ENCODE results near the gene EDC4. TPM values are rescaled to one million over a fixed set of nuclear protein-coding genes. Genes with fewer than 3 reads are reported as not detected.
"Not testable (repeated sequence)": the region's sequence is repeated elsewhere in the genome, so short reads cannot be mapped to it uniquely, and the experiment has no call there.

EDC4 gene
- total and polyA plus RNA-seq, 2 donors from 2014 or later, result 44.7 to 56.5 TPM

- no peaks in the 10 kb centered on the region for H3K27me3 ChIP-seq (ENCODE audit: control insufficient read depth, insufficient read depth, low read length)
- intact Hi-C loops (cut with DNase I), result no loop called here
- TF ChIP-seq, protein P1, sequence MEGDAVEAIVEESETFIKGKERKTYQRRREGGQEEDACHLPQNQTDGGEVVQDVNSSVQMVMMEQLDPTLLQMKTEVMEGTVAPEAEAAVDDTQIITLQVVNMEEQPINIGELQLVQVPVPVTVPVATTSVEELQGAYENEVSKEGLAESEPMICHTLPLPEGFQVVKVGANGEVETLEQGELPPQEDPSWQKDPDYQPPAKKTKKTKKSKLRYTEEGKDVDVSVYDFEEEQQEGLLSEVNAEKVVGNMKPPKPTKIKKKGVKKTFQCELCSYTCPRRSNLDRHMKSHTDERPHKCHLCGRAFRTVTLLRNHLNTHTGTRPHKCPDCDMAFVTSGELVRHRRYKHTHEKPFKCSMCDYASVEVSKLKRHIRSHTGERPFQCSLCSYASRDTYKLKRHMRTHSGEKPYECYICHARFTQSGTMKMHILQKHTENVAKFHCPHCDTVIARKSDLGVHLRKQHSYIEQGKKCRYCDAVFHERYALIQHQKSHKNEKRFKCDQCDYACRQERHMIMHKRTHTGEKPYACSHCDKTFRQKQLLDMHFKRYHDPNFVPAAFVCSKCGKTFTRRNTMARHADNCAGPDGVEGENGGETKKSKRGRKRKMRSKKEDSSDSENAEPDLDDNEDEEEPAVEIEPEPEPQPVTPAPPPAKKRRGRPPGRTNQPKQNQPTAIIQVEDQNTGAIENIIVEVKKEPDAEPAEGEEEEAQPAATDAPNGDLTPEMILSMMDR (IDR thresholded peaks at IDR 0.05; ENCODE audit: borderline replicate concordance, extremely low read depth, insufficient read depth), result no peak
- peak overlapping the region; percentile 43 to 81 (median 47) for H3K9ac ChIP-seq (ENCODE audit: low read length in 3 of 3)
- H3K36me3 ChIP-seq (ENCODE audit: control insufficient read depth in 2 of 3, insufficient read depth in 3 of 3, low read length in 3 of 3), result peaks cover 0 to 17% (median 10%) of the 10 kb centered on the region in 3 donors
- H3K27ac ChIP-seq (ENCODE audit: low read depth in 2 of 2, low read length in 2 of 2), result no peak overlapping the region
- peaks cover 0 to 12% (median 3%) of the 10 kb centered on the region in 3 donors for H3K4me1 ChIP-seq (ENCODE audit: control insufficient read depth in 2 of 3, insufficient read depth in 2 of 3, low read depth in 1 of 3, low read length in 3 of 3)
- H3K4me3 ChIP-seq (ENCODE audit: low read length in 3 of 3), result peak overlapping the region; percentile 31 to 87 (median 57)
- FAIRE-seq (no peak), DNase-seq (peak; percentile 94 to 97 (median 96))
- H3K9me3 ChIP-seq (ENCODE audit: control insufficient read depth in 2 of 3, insufficient read depth in 1 of 3, low read length in 3 of 3), result no peaks in the 10 kb centered on the region
Measured at GRCh38 chr16:67833415-67834241, 39.2 kb upstream of the EDC4 start.

DNA sequence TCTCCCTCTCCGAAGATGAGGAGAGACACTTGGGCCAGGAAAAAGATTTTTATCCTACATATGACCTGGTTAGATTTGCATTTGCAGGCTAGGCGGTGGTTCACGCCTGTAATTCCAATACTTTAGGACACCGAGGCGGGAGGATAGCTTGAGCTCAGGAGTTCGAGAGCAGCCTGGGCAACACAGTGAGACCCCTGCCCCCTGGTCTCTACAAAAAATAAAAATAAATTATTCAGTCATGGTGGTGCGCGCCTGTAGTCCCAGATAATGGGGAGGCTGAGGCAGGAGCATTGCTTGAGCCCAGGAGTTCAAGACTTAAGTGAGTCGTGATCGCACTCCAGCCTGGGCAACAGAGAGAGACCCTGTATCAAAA, 38.6 kb upstream of the EDC4 start:
- Histone ChIP-seq H3K4me3 (ENCODE audit: low read length in 3 of 3) (peak overlapping the region; percentile 31 to 87 (median 57)), H3K4me1 (ENCODE audit: control insufficient read depth in 2 of 3, insufficient read depth in 2 of 3, low read depth in 1 of 3, low read length in 3 of 3) (peaks cover 0 to 12% (median 3%) of the 10 kb centered on the region in 3 donors), H3K27me3 (ENCODE audit: control insufficient read depth, insufficient read depth, low read length) (no peaks in the 10 kb centered on the region), H3K9me3 (ENCODE audit: control insufficient read depth in 2 of 3, insufficient read depth in 1 of 3, low read length in 3 of 3) (no peaks in the 10 kb centered on the region), H3K9ac (ENCODE audit: low read length in 3 of 3) (peak overlapping the region in 2 of 3 donors; percentile 43 to 81), H3K27ac (ENCODE audit: low read depth in 2 of 2, low read length in 2 of 2) (no peak overlapping the region), H3K36me3 (ENCODE audit: control insufficient read depth in 2 of 3, insufficient read depth in 3 of 3, low read length in 3 of 3) (peaks cover 0 to 17% (median 10%) of the 10 kb centered on the region in 3 donors)
- DNase-seq, result no peak
- intact Hi-C loops (cut with DNase I), result no loop called here
- TF ChIP-seq, protein P1 (IDR thresholded peaks at IDR 0.05; ENCODE audit: borderline replicate concordance, extremely low read depth, insufficient read depth), result no peak
- no peak for FAIRE-seq

GRCh38 chr16:67837190-67837589, 35.7 kb upstream of the EDC4 start:
- H3K9ac ChIP-seq (ENCODE audit: low read length in 3 of 3); DNase-seq; FAIRE-seq; H3K36me3 ChIP-seq (ENCODE audit: control insufficient read depth in 2 of 3, insufficient read depth in 3 of 3, low read length in 3 of 3); intact Hi-C loops (cut with DNase I); H3K4me3 ChIP-seq (ENCODE audit: low read length in 3 of 3); H3K27ac ChIP-seq (ENCODE audit: low read depth in 2 of 2, low read length in 2 of 2); H3K27me3 ChIP-seq (ENCODE audit: control insufficient read depth, insufficient read depth, low read length); H3K9me3 ChIP-seq (ENCODE audit: control insufficient read depth in 2 of 3, insufficient read depth in 1 of 3, low read length in 3 of 3): not testable (repeated sequence)
- peaks cover 3 to 12% (median 6%) of the 10 kb centered on the region in 3 donors for H3K4me1 ChIP-seq (ENCODE audit: control insufficient read depth in 2 of 3, insufficient read depth in 2 of 3, low read depth in 1 of 3, low read length in 3 of 3)

- Histone ChIP-seq H3K27me3 (ENCODE audit: control insufficient read depth, insufficient read depth, low read length) (no peaks in the 10 kb centered on the region), H3K27ac (ENCODE audit: low read depth in 2 of 2, low read length in 2 of 2) (no peak overlapping the region), H3K36me3 (ENCODE audit: control insufficient read depth in 2 of 3, insufficient read depth in 3 of 3, low read length in 3 of 3) (no peaks in the 10 kb centered on the region), H3K4me1 (ENCODE audit: control insufficient read depth in 2 of 3, insufficient read depth in 2 of 3, low read depth in 1 of 3, low read length in 3 of 3) (peaks cover 3 to 12% (median 6%) of the 10 kb centered on the region in 3 donors), H3K9ac (ENCODE audit: low read length in 3 of 3) (no peak overlapping the region), H3K4me3 (ENCODE audit: low read length in 3 of 3) (no peak overlapping the region), H3K9me3 (ENCODE audit: control insufficient read depth in 2 of 3, insufficient read depth in 1 of 3, low read length in 3 of 3) (no peaks in the 10 kb centered on the region)
- TF ChIP-seq, protein P1 (IDR thresholded peaks at IDR 0.05; ENCODE audit: borderline replicate concordance, extremely low read depth, insufficient read depth), result no peak
- DNase-seq (no peak), FAIRE-seq (no peak)
- intact Hi-C loops (cut with DNase I), result no loop called here
Measured at GRCh38 chr16:67837811-67838210, 35.0 kb upstream of the EDC4 start.

All from kidney (tissue), 14 donors.